Upper lobe of left lung (tissue), 6 donors: Measurements from ENCODE around the gene RAMP3. TPM values are rescaled to one million over a fixed set of nuclear protein-coding genes. Genes with fewer than 3 reads are reported as not detected.

ENCODE experiments used
- ATAC-seq, 2 donors: fragments of 200-7000 bp; cut with Tn5 transposase; one replicate each; pipeline ENCODE4 v1.9.1; 2022; ENCODE audit warnings: mild to moderate bottlenecking in 2 of 2, moderate library complexity in 2 of 2; ENCODE audit not compliant: low FRiP score in 2 of 2
- DNase-seq, 2 donors: peaks; one replicate each; pipeline ENCODE4 v3.0.0-alpha.2; 2019 to 2020
- H3K27ac ChIP-seq, 4 donors: fragments of 200-600 bp; sonication (generic); one replicate each; pipeline ENCODE4 v1.5.1; 2016 to 2019
- H3K27me3 ChIP-seq, 4 donors: fragments of 200-600 bp; sonication (generic); one replicate each; pipeline ENCODE4 v1.5.1; 2017 to 2019
- H3K36me3 ChIP-seq, 4 donors: fragments of 200-600 bp; sonication (generic); one replicate each; pipeline ENCODE4 v1.5.1; 2016 to 2019
- H3K4me1 ChIP-seq, 4 donors: fragments of 200-600 bp; sonication (generic); one replicate each; pipeline ENCODE4 v1.5.1; 2018 to 2019
- H3K4me3 ChIP-seq, 4 donors: fragments of 200-600 bp; sonication (generic); one replicate each; pipeline ENCODE4 v1.5.1; 2017 to 2019; ENCODE audit warnings: mild to moderate bottlenecking in 2 of 4, moderate library complexity in 1 of 4
- H3K9me3 ChIP-seq, 4 donors: fragments of 200-600 bp; sonication (generic); one replicate each; pipeline ENCODE4 v1.5.1; 2018 to 2019
- EP300 ChIP-seq, 4 donors: sonication (generic); formaldehyde crosslinking; IDR thresholded peaks; one replicate each; pipeline ENCODE4 v1.5.1; 2017; ENCODE audit warnings: antibody characterized with exemption in 4 of 4, control low read depth in 2 of 4
- POLR2A ChIP-seq, 4 donors: fragments of 450-650 bp; IDR thresholded peaks; one replicate each; pipeline ENCODE4 v1.5.1; 2016 to 2017; ENCODE audit warnings: antibody characterized with exemption in 4 of 4, mild to moderate bottlenecking in 2 of 4
- POLR2AphosphoS5 ChIP-seq, 2 donors: sonication (generic); formaldehyde crosslinking; IDR thresholded peaks; one replicate each; pipeline ENCODE4 v1.5.1; 2017; ENCODE audit warnings: antibody characterized with exemption in 2 of 2
- WGBS, 2 donors: methylation state at CpG; one replicate each; pipeline ENCODE4 v1.1.5; 2017 to 2018; 5-methylcytosine and 5-hydroxymethylcytosine counted together
- total RNA-seq, 6 donors: library from RNA; depleted of rRNA in 4 of 6; stranded (reverse); fragments of >200 nt in 4 of 6; gene quantifications; one replicate each; pipeline versions ENCODE4 v1.1.0 to v1.2.1, GENCODE V29; 2016 to 2021
- TF ChIP-seq, protein P1 (sequence below), 6 experiments: fragments of 450-650 bp in 4 of 6; fragments of 200-600 bp in 2 of 6; sonication (generic) in 2 of 6; IDR thresholded peaks; one replicate each; pipeline ENCODE4 v1.5.1; 2016 to 2019; ENCODE audit warnings: antibody characterized with exemption in 6 of 6
- donor health status: DM: no; HTN: no; CAD: no; lungs with moderate emphysema.
- donor health status: DM: no; HTN: yes; CAD: no; lungs with severe emphysema.

Gene RAMP3
- total RNA-seq, 6 donors from 2014 or later = 33.5 to 306 (median 88.1) TPM

DNA sequence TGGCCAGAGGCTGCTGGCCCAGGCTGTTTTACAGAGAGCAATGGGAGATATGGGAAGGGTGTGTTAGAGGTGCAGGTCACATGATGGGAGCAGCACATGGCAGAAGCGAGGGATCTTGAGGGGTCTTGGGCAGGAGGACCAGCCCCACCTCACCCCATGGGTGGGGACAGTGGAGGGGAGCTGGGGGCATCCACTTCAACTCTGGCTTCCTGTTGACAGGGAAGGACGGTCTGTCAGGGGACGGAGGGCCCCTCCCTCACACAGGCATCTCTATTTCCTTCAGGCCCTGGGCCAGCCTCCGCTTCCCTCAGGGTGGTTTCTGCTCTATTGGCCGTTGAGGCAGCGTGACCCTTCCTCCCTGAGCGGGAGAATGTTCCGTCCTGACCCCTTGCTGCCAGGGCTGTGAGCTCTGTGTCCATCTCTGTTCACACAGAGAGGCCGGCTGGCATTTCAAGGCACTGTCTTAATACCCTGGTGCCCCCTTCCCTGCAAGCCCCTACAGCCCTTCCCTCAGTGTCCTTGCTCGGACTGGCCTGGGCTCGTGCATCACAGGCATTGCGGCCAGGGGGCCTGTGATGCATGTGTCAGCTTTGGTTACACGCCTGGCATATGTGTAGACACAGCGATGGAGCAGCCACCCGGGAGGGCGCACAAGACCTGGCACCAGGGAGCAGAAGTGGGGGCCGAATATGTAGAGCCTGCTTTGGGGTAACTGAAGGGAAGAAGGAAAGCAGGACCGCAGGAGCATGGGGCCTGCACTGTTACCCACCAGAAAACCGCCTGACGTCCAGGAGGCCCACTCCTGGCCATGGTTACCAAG, 31.8 kb downstream of the RAMP3 start:
- ATAC-seq = no peak
- no peaks in the 10 kb centered on the region for H3K9me3 ChIP-seq
- peak in 1 of 2 donors; percentile 22 for DNase-seq
- H3K27ac ChIP-seq = peak overlapping the region in 3 of 4 donors; percentile 16 to 59 (median 45)
- TF ChIP-seq POLR2AphosphoS5 (IDR thresholded peaks at IDR 0.05) = no peak
- TF ChIP-seq EP300 (IDR thresholded peaks at IDR 0.05) = no peak
- TF ChIP-seq POLR2A (IDR thresholded peaks at IDR 0.05) = no peak
- TF ChIP-seq, protein P1, sequence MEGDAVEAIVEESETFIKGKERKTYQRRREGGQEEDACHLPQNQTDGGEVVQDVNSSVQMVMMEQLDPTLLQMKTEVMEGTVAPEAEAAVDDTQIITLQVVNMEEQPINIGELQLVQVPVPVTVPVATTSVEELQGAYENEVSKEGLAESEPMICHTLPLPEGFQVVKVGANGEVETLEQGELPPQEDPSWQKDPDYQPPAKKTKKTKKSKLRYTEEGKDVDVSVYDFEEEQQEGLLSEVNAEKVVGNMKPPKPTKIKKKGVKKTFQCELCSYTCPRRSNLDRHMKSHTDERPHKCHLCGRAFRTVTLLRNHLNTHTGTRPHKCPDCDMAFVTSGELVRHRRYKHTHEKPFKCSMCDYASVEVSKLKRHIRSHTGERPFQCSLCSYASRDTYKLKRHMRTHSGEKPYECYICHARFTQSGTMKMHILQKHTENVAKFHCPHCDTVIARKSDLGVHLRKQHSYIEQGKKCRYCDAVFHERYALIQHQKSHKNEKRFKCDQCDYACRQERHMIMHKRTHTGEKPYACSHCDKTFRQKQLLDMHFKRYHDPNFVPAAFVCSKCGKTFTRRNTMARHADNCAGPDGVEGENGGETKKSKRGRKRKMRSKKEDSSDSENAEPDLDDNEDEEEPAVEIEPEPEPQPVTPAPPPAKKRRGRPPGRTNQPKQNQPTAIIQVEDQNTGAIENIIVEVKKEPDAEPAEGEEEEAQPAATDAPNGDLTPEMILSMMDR (IDR thresholded peaks at IDR 0.05) = no peak
- 81 to 86% methylated on average over 14 to 19 of the region's 20 CpGs for WGBS, 2 donors
- peaks cover 0 to 34% (median 0%) of the 10 kb centered on the region in 4 donors for H3K36me3 ChIP-seq
- no peaks in the 10 kb centered on the region for H3K27me3 ChIP-seq
- H3K4me3 ChIP-seq = no peak overlapping the region
- H3K4me1 ChIP-seq = no peaks in the 10 kb centered on the region

DNA sequence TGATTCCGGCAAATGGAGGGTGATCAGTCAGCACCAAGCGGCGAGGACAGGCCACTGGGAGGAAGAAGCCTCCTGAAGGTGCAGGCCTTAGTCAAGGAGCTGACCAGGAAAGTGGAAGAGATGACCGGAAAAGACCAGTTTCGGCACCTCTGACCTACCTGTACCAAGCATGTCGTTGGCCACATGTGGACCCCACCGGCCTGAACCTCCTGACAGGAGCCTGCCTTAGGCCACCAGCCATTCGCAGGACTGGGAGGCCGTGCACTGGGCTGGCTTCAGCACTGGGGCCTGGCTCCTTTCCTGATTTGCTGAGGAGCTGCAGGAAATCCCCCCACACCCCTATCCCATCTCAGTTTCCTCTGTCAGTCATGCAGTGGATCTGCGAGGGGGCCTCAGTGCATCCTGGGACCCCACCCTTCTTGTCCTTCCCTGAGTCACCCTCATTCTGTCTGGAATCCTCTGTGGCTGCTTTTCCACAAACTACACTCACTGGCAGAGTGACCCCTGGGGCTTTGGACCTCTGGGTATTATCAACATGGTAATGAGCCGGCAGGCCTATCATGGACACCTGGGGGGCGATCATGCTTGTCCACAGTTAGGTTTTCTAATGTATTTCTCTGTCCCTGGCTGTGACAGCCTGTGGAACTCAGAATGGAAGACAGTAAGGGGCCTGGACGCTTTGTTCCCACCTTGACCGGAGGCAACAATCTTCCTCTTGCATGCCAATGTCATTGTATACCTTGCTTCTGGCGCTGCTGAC, 33.0 kb downstream of the RAMP3 start:
- 86 to 88% methylated on average over 14 to 15 of the region's 15 CpGs for WGBS, 2 donors
- peak in 1 of 2 donors; percentile 18 for DNase-seq
- H3K4me3 ChIP-seq = no peak overlapping the region
- TF ChIP-seq EP300 (IDR thresholded peaks at IDR 0.05) (no peak), POLR2AphosphoS5 (IDR thresholded peaks at IDR 0.05) (no peak), POLR2A (IDR thresholded peaks at IDR 0.05) (no peak)
- TF ChIP-seq, protein P1 (IDR thresholded peaks at IDR 0.05) = no peak
- H3K27ac ChIP-seq = no peak overlapping the region
- no peaks in the 10 kb centered on the region for H3K4me1 ChIP-seq
- no peak for ATAC-seq
- peaks cover 0 to 23% (median 0%) of the 10 kb centered on the region in 4 donors for H3K36me3 ChIP-seq
- no peaks in the 10 kb centered on the region for H3K27me3 ChIP-seq
- H3K9me3 ChIP-seq = no peaks in the 10 kb centered on the region

DNA sequence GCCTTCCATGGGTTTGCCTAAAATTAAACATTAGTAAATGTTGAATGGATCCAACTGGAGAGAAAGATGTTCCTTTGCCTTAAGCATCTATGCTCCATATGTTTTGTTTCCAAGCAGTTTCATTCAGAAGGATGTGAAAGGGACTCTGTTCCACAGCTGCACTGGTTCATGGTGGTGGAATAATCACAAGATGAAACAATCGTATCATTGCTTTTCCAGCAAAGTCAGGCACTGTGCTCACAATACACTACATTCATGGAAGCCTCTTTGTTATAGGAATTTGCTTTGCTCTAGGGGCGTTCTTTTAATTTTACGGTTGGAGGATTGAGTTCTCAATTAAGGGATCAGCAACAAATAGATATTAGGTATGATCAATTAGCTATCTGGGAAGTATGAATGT, 33.8 kb downstream of the RAMP3 start:
- no peak for TF ChIP-seq POLR2A (IDR thresholded peaks at IDR 0.05)
- TF ChIP-seq, protein P1 (IDR thresholded peaks at IDR 0.05) = no peak
- no peak for TF ChIP-seq EP300 (IDR thresholded peaks at IDR 0.05)
- no peak for TF ChIP-seq POLR2AphosphoS5 (IDR thresholded peaks at IDR 0.05)
- ATAC-seq (no peak), DNase-seq (no peak)
- 83 to 87% methylated on average over 3 of the region's 3 CpGs for WGBS, 2 donors
- Histone ChIP-seq H3K4me1 (no peaks in the 10 kb centered on the region), H3K36me3 (peaks cover 0 to 15% (median 0%) of the 10 kb centered on the region in 4 donors), H3K4me3 (no peak overlapping the region), H3K27ac (peak overlapping the region in 1 of 4 donors; percentile 72), H3K27me3 (no peaks in the 10 kb centered on the region), H3K9me3 (no peaks in the 10 kb centered on the region)

DNA sequence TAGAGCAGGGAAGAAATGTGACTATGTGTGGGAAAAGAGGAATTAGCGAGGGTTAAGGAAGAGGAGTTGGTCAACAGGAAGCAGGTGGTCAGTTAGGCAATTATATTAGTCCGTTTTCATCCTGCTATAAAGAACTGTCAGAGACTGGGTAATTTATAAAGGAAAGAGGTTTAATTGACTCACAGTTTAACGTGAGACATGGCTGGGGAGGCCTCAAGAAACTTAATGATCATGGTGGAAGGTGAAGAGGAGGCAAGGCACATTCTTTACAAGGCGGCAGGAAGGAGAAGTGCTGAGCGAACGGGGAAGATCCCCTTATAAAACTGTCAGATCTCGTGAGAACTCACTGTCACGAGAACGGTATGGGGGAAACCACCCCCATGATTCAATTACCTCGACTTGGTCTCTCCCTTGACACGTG, 35.0 kb downstream of the RAMP3 start:
- WGBS, 2 donors = 48 to 50% methylated on average over 11 of the region's 11 CpGs
- Histone ChIP-seq H3K36me3 (peaks cover 0 to 3% (median 0%) of the 10 kb centered on the region in 4 donors), H3K27me3 (no peaks in the 10 kb centered on the region), H3K9me3 (no peaks in the 10 kb centered on the region), H3K4me1 (no peaks in the 10 kb centered on the region), H3K27ac (peak overlapping the region in 3 of 4 donors; percentile 60 to 72 (median 61)), H3K4me3 (no peak overlapping the region)
- DNase-seq (no peak), ATAC-seq (peak in 1 of 2 donors; percentile 66)
- TF ChIP-seq, protein P1 (IDR thresholded peaks at IDR 0.05) = no peak
- peak in 1 of 4 donors; percentile 14 for TF ChIP-seq EP300 (IDR thresholded peaks at IDR 0.05)
